Mesenchymal stem cell (in vitro differentiated cells and primary cell): ENCODE data around the gene TNFRSF1B.
A peak's percentile ranks its signal among the peaks of the same experiment; 100 is the strongest.

Source experiments
- DNase-seq: peaks from one replicate; pipeline ENCODE4 v3.0.0-alpha.2; 2013
- H2AFZ ChIP-seq: one replicate; pipeline ENCODE4 v1.6.1; 2013; ENCODE audit warnings: low read depth, mild to moderate bottlenecking, control low read depth, inconsistent platforms, low read length, moderate library complexity
- H2AK5ac ChIP-seq: 2 replicates; pipeline ENCODE4 v1.6.1; 2013; ENCODE audit warnings: low read length, moderate library complexity, mild to moderate bottlenecking, inconsistent platforms; ENCODE audit not compliant: severe bottlenecking
- H2BK120ac ChIP-seq: one replicate; pipeline ENCODE4 v1.6.1; 2013; ENCODE audit warnings: low read depth, mild to moderate bottlenecking, inconsistent platforms, low read length, moderate library complexity
- H2BK12ac ChIP-seq, 2 experiments: one replicate each; pipeline ENCODE4 v1.6.1; 2013; ENCODE audit warnings: inconsistent platforms in 2 of 2, low read length in 2 of 2, mild to moderate bottlenecking in 2 of 2, moderate library complexity in 2 of 2, control low read depth in 1 of 2
- H2BK15ac ChIP-seq: one replicate; pipeline ENCODE4 v1.6.1; 2013; ENCODE audit warnings: mild to moderate bottlenecking, low read depth, inconsistent platforms; ENCODE audit not compliant: poor library complexity, severe bottlenecking
- H2BK5ac ChIP-seq: 2 replicates; pipeline ENCODE4 v1.6.1; 2013; ENCODE audit warnings: low read depth, mild to moderate bottlenecking, low read length, control low read depth, inconsistent platforms; ENCODE audit not compliant: poor library complexity, severe bottlenecking
- H3K14ac ChIP-seq, 2 experiments: one replicate each; pipeline ENCODE4 v1.6.1; 2013; ENCODE audit warnings: inconsistent platforms in 2 of 2, low read length in 2 of 2, control low read depth in 1 of 2, mild to moderate bottlenecking in 1 of 2, moderate library complexity in 1 of 2
- H3K18ac ChIP-seq, 2 experiments: one replicate each; pipeline ENCODE4 v1.6.1; 2013; ENCODE audit warnings: inconsistent platforms in 2 of 2, low read length in 2 of 2, control low read depth in 1 of 2, low read depth in 1 of 2, mild to moderate bottlenecking in 1 of 2
- H3K23ac ChIP-seq, 2 experiments: one replicate each; pipeline ENCODE4 v1.6.1; 2013; ENCODE audit warnings: inconsistent platforms in 2 of 2, low read length in 2 of 2, mild to moderate bottlenecking in 2 of 2, moderate library complexity in 2 of 2, control low read depth in 1 of 2
- H3K27ac ChIP-seq: 2 replicates; pipeline ENCODE4 v1.5.1; 2013; ENCODE audit warnings: mild to moderate bottlenecking, moderate library complexity, low read length, control low read depth, inconsistent platforms; ENCODE audit not compliant: poor library complexity, severe bottlenecking
- H3K27me3 ChIP-seq, 2 experiments: 2 replicates each; pipeline versions ENCODE4 v1.6.1 to v1.7.0; 2013; ENCODE audit warnings: low read length in 2 of 2, mild to moderate bottlenecking in 2 of 2, moderate library complexity in 2 of 2, control low read depth in 1 of 2, inconsistent platforms in 1 of 2; ENCODE audit not compliant: control insufficient read depth in 1 of 2, insufficient read depth in 1 of 2
- H3K36me3 ChIP-seq, 2 experiments: 2 replicates each; pipeline versions ENCODE4 v1.6.1 to v1.7.0; 2013; ENCODE audit warnings: low read length in 2 of 2, control low read depth in 1 of 2, inconsistent platforms in 1 of 2, low read depth in 1 of 2, mild to moderate bottlenecking in 1 of 2; ENCODE audit not compliant: insufficient read depth in 2 of 2, control insufficient read depth in 1 of 2
- H3K4ac ChIP-seq, 2 experiments: one replicate each; pipeline ENCODE4 v1.6.1; 2013; ENCODE audit warnings: inconsistent platforms in 2 of 2, low read length in 2 of 2, mild to moderate bottlenecking in 2 of 2, moderate library complexity in 2 of 2, control low read depth in 1 of 2, low read depth in 1 of 2
- H3K4me1 ChIP-seq: 2 replicates; pipeline ENCODE4 v1.6.1; 2013; ENCODE audit warnings: low read depth, low read length, control low read depth; ENCODE audit not compliant: control insufficient read depth, insufficient read depth
- H3K4me2 ChIP-seq: 2 replicates; pipeline ENCODE4 v1.6.1; 2013; ENCODE audit warnings: low read length, mild to moderate bottlenecking, inconsistent platforms; ENCODE audit not compliant: poor library complexity, severe bottlenecking
- H3K4me3 ChIP-seq, 2 experiments: 2 replicates each; pipeline versions ENCODE4 v1.5.1 to v1.7.0; 2013; ENCODE audit warnings: low read length in 2 of 2, mild to moderate bottlenecking in 2 of 2, control low read depth in 1 of 2, low read depth in 1 of 2; ENCODE audit not compliant: insufficient read depth in 1 of 2
- H3K79me1 ChIP-seq: replicated peaks from 2 replicates; pipeline ENCODE4 v1.6.1; 2013; ENCODE audit warnings: mild to moderate bottlenecking, control low read depth, low read length, inconsistent platforms; ENCODE audit not compliant: poor library complexity, severe bottlenecking
- H3K9ac ChIP-seq: 2 replicates; pipeline ENCODE4 v1.7.0; 2013; ENCODE audit warnings: mild to moderate bottlenecking, low read length, moderate library complexity
- H3K9me3 ChIP-seq: 2 replicates; pipeline ENCODE4 v1.7.0; 2013; ENCODE audit warnings: mild to moderate bottlenecking, low read length; ENCODE audit not compliant: control insufficient read depth
- H4K8ac ChIP-seq: one replicate; pipeline ENCODE4 v1.6.1; 2013; ENCODE audit warnings: inconsistent platforms, mild to moderate bottlenecking, low read length, moderate library complexity
- H4K91ac ChIP-seq: one replicate; pipeline ENCODE4 v1.6.1; 2013; ENCODE audit warnings: mild to moderate bottlenecking, low read length, inconsistent platforms
- WGBS: methylation state at CpG from one replicate; pipeline ENCODE4 v1.1.7; 2013; ENCODE audit warnings: mixed read lengths; 5-methylcytosine and 5-hydroxymethylcytosine counted together

Gene TNFRSF1B

DNA sequence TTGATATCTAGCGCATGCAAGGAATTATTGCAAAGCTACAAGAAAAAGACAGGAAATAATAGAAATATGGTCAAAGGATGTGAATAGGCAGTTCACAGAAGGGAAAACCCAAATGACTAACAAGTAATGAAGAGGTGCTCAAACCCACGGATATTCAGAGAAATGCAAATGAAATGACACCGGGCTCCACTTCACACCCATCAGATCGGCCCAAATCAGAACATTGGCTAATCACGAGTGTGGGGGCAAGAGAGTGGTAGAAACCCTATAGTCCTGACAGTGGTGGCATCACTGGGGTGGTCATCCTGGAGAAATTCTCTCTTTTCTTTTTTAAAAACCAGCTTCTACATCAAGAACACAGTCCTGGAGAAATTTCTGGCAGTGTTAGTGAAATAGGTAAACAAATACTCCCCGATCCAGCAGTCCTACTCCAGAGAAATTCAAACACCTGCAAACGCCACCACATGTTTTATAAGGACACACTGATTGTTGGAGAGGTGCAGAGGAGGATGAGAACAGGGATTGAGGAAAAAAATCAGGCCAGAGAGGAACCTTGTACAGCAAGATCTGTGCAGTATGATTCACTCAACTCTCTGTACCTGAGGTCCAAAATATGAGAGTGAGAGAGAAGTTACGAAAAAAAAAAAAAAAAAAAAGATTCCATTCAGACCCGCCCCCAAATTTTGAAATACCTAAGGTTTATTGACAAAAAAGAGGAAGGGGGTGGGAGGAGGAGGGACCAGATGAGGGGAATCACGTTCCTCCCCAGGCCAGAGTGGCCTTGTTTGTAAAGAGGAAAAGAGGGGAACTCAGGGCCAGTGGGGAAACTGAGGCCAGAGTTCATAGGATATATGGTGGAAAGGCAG lies 9.2 kb upstream of the TNFRSF1B start:
- H3K9ac ChIP-seq = no peak overlapping the region
- H4K8ac ChIP-seq = peak overlapping the region; percentile 39
- H2AFZ ChIP-seq = no peak overlapping the region
- no peak for DNase-seq
- no peaks in the 10 kb centered on the region for H3K27me3 ChIP-seq
- H3K9me3 ChIP-seq = no peaks in the 10 kb centered on the region
- no peak overlapping the region for H3K4me2 ChIP-seq
- H2AK5ac ChIP-seq = no peak overlapping the region
- no peak overlapping the region for H2BK5ac ChIP-seq
- peak overlapping the region; percentile 35 to 61 for H2BK12ac ChIP-seq
- H3K18ac ChIP-seq = peak overlapping the region in 1 of 2 experiments; percentile 37
- no peaks in the 10 kb centered on the region for H3K79me1 ChIP-seq
- no peak overlapping the region for H3K4ac ChIP-seq
- no peak overlapping the region for H3K14ac ChIP-seq
- H3K4me3 ChIP-seq = no peak overlapping the region
- H2BK15ac ChIP-seq = no peak overlapping the region
- H3K36me3 ChIP-seq = no peaks in the 10 kb centered on the region
- H3K4me1 ChIP-seq = peaks cover 33% of the 10 kb centered on the region
- no peak overlapping the region for H3K27ac ChIP-seq
- peak overlapping the region; percentile 27 for H2BK120ac ChIP-seq
- WGBS = 80% methylated on average over 7 of the region's 10 CpGs
- H3K23ac ChIP-seq = no peak overlapping the region
- peak overlapping the region; percentile 70 for H4K91ac ChIP-seq

DNA sequence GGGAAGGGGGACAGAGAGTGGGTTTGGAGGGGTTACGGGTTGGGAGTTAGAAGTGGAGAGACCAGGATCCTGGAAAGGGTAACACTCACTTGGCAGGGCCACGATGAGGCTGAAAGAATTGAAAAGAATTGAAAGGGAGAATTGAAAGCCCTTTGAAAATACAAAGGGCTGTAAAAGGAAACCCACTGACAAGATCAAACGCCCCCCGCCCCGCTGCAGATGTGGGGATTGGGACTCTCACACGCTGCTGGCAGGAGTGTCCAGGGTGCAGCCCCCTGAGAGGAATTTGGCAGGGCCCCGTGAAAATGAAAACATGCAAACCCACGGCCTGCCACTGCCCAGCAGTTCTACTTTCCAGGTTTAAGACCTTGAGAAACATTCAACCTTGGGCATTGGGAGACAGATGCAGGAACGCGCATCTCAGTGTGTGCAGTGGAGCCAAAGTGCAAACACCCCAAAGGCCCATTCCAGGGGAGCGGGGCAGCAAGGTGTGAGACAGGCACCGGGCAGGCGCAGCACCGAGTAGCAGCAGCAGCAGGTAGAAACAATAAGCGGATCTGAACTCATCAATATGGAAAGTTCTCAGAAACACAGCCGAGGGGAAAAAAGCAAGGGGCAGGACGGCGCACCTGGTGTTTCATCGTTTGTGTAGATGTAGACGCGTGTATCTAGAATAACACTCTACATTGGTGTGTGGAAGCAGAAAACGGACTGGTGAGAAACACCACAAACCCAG lies 8.3 kb upstream of the TNFRSF1B start:
- WGBS = 73% methylated on average over 21 of the region's 22 CpGs
- peak overlapping the region in 1 of 2 experiments; percentile 35 for H3K4ac ChIP-seq

DNA sequence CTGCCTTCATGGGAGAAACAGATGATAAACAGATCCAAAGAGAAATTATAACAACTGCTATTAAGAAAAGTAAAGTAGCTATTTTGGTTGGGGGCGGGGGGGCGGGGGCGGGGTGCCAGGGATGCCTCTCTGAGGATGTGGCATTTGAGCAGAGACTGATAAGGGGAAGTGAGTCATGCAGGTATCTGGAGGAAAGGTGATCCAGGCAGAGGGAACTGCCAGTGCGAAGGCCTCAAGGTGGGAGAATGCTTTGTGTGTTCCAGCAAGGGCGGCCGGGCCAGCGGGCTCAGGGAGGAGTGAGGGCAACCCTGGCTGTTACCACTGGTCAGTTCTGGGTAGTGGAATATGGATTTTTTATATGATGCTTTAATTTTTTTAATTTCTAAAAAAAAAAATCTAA lies 7.0 kb upstream of the TNFRSF1B start:
- no peak for DNase-seq
- peak overlapping the region in 1 of 2 experiments; percentile 8 for H2BK12ac ChIP-seq
- 88% methylated on average over 7 of the region's 7 CpGs for WGBS

More for the DNA sequence above, 8.3 kb upstream of the TNFRSF1B start:
- no peak overlapping the region for H3K23ac ChIP-seq
- H2BK15ac ChIP-seq = no peak overlapping the region
- H2AK5ac ChIP-seq = no peak overlapping the region
- H3K27ac ChIP-seq = no peak overlapping the region
- no peak overlapping the region for H3K4me3 ChIP-seq
- H3K79me1 ChIP-seq = no peaks in the 10 kb centered on the region
- no peak for DNase-seq
- peak overlapping the region; percentile 90 for H4K8ac ChIP-seq
- no peak overlapping the region for H3K9ac ChIP-seq
- H3K9me3 ChIP-seq = no peaks in the 10 kb centered on the region
- peak overlapping the region; percentile 37 to 40 for H3K18ac ChIP-seq
- H3K14ac ChIP-seq = no peak overlapping the region
- peak overlapping the region in 1 of 2 experiments; percentile 61 for H2BK12ac ChIP-seq
- peaks cover 27% of the 10 kb centered on the region for H3K4me1 ChIP-seq
- no peaks in the 10 kb centered on the region for H3K27me3 ChIP-seq
- H3K4me2 ChIP-seq = no peak overlapping the region
- no peaks in the 10 kb centered on the region for H3K36me3 ChIP-seq
- no peak overlapping the region for H2BK5ac ChIP-seq
- H2BK120ac ChIP-seq = peak overlapping the region; percentile 27
- no peak overlapping the region for H2AFZ ChIP-seq
- peak overlapping the region; percentile 74 for H4K91ac ChIP-seq

DNA sequence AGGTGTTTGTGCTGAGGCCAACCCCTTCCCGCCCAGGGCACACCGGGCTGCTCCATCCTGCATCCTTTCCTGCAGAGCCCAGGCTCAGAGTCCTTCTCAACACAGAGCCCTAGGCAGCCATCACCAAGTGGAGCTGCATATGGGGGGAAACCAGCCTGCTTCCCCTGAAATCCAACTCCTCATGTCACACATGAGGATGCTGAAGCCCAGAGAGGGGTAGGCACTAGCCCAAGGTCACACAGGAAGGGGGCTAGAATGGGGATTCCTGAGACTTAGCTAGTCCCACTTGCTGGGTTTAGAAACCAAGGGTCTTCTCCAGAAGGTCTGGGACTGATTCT lies 5.5 kb upstream of the TNFRSF1B start:
- Histone ChIP-seq H3K4me2 (no peak overlapping the region), H2AFZ (no peak overlapping the region), H2BK15ac (peak overlapping the region; percentile 26), H2BK120ac (peak overlapping the region; percentile 83), H3K27ac (no peak overlapping the region), H4K8ac (peak overlapping the region; percentile 86), H2AK5ac (no peak overlapping the region), H3K23ac (no peak overlapping the region), H3K14ac (peak overlapping the region in 1 of 2 experiments; percentile 87), H3K18ac (peak overlapping the region; percentile 83 to 95), H3K9me3 (no peaks in the 10 kb centered on the region), H3K27me3 (no peaks in the 10 kb centered on the region), H3K79me1 (no peaks in the 10 kb centered on the region), H4K91ac (peak overlapping the region; percentile 53), H3K36me3 (no peaks in the 10 kb centered on the region), H2BK12ac (peak overlapping the region; percentile 99), H3K9ac (peak overlapping the region; percentile 52), H2BK5ac (no peak overlapping the region), H3K4ac (peak overlapping the region; percentile 58 to 89), H3K4me3 (no peak overlapping the region), H3K4me1 (peaks cover 23% of the 10 kb centered on the region)
- no peak for DNase-seq
- WGBS = 100% methylated on average over 2 of the region's 2 CpGs

More for the DNA sequence above, 7.0 kb upstream of the TNFRSF1B start:
- H2AFZ ChIP-seq = no peak overlapping the region
- H2BK120ac ChIP-seq = peak overlapping the region; percentile 35
- no peaks in the 10 kb centered on the region for H3K79me1 ChIP-seq
- no peak overlapping the region for H2AK5ac ChIP-seq
- no peak overlapping the region for H3K4me2 ChIP-seq
- no peak overlapping the region for H3K9ac ChIP-seq
- no peak overlapping the region for H4K91ac ChIP-seq
- no peak overlapping the region for H3K4ac ChIP-seq
- no peak overlapping the region for H4K8ac ChIP-seq
- H3K27ac ChIP-seq = no peak overlapping the region
- H3K4me1 ChIP-seq = peaks cover 23% of the 10 kb centered on the region
- no peak overlapping the region for H2BK5ac ChIP-seq
- H3K36me3 ChIP-seq = no peaks in the 10 kb centered on the region
- H3K23ac ChIP-seq = no peak overlapping the region
- peak overlapping the region; percentile 36 for H2BK15ac ChIP-seq
- no peak overlapping the region for H3K14ac ChIP-seq
- no peaks in the 10 kb centered on the region for H3K27me3 ChIP-seq
- H3K4me3 ChIP-seq = no peak overlapping the region
- H3K18ac ChIP-seq = no peak overlapping the region
- H3K9me3 ChIP-seq = no peaks in the 10 kb centered on the region
